Cerebellar nuclear complex (tissue), 1 donor: ENCODE measurements around the gene RNF150.

Experiments
- DNase-seq, 2 experiments: peaks; one replicate each; lab custom pipeline; 2025; lab: John Stamatoyannopoulos, UW

The RNF150 gene

DNA sequence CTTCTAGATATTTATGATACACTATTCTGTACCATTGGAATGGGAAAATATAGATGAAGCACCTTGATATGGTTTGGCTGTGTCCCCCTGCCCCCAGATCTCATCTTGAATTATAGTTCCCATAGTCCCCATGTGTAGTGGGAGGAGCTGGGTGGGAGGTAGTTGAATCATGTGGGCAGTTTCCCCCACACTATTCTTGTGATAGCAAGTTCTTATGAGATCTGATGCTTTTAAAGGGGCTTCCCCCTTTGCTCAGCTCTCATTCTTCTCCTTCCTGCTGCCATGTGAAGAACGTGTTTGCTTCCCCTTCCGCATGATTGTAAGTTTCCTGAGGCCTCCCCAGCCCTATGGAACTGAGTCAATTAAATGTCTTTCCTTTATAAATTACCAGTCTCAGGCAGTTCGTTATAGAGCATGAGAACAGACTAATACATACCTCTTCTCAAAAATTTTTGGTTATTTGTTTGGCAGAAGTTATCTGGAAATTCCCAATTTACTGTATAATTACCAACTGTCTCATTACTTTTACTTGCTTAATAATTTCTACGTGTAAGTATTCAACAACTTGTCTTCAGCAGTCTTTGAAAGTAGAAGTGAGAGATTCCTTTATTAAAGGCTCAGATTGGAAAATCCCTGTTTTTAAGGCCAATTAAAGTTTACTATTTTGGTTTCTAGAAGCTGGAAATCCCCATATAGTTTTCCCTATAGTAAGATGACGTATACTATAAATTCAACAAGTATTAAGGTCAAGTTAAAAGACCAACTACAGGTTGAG lies 152.7 kb downstream of the RNF150 start:
- DNase-seq = no peak

DNA sequence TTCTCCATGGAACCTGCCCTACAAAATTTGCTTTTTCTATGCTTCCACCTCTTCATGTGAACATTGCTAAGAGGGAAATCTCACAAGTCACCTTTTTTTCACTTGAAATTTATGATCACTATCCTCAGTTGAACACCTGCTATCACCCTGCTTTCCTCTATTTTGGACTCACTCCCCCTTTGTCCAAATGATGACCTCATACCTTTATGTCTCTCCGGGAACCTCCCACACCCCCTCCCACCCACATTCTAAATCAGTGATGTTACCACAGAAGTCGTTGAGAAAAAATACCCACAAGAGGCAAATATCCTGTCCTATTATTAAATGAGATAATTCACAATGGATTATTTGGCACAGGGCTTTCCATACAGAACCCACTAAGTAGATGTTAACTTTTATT lies 156.5 kb downstream of the RNF150 start:
- no peak for DNase-seq

DNA sequence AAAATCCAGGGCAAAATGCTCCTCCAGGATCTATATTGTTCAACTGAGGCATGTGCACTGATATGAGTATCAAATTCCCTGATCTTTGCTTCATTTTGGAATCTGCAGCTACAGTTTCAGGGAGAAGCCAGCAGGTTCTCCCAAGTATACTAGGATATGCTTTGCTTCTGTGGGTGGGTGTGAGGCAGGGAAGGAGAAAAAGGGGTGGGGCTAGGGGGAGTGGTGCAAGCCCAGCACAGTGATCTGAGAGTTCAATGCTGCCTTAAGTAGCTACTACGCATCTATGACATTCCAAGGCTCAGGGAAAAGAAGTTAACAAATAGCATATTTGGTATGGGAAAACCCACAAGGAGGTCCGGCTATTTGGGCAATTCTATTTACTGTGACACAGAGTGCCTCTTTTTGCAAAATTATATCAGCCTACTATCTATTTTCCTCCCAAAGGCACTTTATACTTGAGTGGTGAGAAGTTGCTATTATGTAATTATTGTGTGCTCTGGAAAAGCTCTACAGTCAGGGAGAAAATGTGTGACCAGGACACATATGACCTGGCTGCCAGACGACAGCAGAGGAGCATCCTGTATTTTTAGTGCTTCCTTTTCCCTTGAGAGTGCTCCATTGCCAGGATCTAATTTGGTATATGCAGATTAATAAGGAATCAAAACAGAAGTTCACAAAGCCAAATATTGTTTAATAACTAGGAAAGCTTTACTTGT lies 162.0 kb downstream of the RNF150 start:
- peak in 1 of 2 experiments; percentile 11 for DNase-seq

DNA sequence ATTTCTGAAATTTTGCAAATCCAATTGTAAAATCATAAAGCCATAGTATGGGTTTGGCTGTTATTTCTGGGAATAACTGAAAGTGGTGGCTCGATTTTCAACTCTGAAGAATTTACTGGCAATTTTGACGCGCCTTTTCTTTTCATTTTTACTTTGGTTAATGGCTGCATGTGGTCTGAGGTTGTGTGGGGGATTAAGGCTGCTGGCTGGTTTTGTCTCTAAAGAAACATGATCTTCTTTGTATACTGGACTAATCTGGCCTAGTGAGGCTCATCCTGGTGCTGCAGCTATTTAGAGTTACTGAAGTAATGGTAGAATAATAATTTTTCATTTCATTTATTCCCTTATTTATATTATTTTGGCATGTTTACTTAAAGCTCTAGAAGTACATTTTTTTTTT lies 164.0 kb downstream of the RNF150 start:
- DNase-seq = no peak

DNA sequence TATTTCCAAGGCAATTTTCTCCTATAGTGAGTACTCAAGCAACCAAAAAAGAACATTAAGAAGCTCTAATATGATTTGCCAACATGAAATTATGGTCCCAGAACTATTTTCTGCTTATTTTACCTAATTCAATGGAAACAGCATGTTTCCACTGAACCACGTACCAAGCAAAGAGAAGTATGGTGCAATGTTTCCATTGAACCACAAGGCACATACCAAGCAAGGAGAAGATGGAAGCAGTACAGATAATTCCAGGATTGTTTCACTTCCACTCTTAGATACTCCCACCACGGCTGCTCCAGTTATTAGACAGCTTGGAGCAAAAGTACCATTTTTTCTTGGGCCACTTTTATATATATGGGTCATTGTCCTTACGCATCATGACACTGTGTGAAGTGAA lies 164.9 kb downstream of the RNF150 start:
- no peak for DNase-seq

DNA sequence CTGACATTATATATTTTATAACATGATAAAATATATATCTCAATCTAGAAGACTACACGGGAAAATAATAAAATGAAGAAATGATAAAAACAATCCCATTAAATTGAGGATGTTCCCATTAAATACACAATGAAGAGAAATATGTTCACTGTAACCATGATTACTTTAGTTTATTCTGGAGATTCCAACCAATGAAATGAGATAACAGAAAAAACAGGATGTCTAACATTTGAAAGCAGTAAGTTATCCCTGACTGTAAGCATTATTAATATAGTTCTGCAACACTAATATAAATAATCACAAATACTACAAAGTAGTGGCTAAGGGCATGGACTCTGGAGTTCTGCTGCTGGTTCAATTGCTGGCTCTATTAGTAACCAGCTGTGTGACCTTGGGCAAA lies 169.4 kb downstream of the RNF150 start:
- no peak for DNase-seq

DNA sequence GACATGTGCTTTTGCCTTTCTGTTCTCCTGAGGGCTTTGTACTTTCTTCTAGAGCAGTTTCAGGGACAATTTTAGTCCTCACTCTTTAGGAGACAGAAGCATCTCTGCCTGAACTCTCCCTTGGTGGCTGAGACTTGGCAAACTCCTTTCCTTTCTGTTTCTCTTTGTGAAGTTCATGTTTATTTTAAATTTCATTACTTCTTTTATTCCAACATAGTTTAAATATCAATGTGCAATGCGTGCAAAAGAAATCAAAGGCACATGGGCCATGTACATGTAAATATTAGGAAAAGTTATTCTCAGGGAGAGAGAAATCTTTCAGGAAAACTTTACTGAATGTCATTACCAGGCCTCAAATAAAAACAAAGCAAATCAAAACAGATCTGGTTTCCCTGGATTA lies 177.6 kb downstream of the RNF150 start:
- DNase-seq = no peak

DNA sequence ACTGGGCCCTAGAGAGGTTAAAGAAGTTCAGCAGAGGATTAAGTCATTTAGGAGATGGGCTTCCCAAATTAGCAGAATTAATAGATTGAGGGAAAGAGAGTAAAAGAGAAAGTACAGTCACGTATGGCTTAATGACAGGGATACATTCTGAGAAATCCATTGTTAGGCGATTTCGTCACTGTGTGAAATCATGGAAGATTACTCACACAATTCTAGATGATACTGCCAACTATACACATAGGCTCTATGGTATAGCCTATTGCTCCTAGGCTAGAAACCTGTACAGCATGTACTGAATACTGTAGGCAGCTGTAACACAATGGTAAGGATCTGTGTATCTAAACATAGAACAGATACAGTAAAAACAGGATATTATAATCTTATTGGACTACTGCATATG lies 180.6 kb downstream of the RNF150 start:
- no peak for DNase-seq

DNA sequence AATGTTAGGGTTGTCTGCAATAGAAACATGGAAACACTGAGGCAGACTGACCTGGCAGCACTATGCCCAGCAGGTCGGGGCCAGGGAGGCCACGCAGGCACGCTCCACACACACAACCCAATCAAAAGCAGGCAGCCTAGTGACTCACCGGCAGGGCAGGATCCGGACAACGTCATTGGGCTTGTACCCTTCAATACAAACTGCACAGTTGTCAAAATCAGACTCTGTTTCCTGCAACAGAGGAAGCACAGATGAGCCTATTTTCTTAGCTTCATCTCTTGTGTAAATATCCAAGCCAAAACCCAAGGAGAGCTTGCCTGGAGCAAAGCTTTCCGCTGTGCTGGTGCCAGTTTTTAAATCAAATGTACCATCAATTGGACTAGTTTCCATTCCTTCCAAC lies 185.8 kb downstream of the RNF150 start:
- peak in 1 of 2 experiments; percentile 43 for DNase-seq

DNA sequence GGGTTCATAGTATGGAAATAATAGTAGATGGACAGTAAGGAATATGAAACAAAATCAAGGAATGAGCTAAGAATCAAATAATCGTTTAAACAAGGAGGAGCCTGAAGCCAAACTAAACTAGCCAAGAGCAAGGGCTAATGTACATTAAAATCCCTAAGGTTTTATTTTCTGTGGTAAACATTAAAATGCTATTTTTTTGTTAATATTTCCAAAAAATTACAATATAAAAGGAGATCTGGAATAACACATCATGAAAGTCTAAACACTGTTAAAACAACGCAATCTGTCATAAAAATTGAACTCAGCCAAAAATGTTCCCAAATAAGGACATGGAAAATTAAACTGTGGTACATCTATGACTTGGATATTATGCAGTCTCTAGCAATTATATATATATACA lies 188.2 kb downstream of the RNF150 start:
- no peak for DNase-seq

DNA sequence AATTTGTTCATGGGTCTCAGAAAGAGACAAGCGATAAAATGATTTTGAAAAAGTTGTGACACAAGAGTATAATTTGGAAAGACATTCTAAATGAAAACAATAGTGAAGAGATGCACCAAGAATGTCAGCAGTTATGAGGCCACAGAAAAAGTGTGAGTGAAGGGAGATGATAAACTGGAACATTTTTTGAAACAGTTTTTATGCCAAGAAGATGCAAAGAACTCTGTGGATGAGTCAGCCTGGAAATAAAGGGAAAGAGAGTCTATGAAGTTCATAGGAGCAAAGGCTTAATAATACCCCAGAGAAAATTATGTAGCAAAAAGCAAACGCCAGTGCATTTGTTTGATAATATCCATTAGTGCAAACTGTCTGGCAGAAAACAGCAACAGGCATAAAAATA lies 188.7 kb downstream of the RNF150 start:
- DNase-seq = no peak

DNA sequence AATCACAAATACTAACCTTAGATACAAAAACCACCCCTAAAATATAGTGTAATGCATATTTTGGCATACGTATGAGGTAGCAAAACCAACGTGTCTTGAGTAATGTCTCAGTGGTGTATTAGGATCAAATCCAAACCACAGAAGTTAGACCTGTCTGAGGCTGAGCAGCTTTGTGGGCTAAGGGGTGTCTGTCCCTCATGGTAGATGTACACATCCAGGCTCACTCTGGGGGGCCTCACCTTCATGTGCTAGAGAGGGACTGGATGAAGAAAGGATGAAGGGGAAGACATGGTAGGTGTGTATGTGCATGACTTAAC lies 189.1 kb downstream of the RNF150 start:
- DNase-seq = no peak

DNA sequence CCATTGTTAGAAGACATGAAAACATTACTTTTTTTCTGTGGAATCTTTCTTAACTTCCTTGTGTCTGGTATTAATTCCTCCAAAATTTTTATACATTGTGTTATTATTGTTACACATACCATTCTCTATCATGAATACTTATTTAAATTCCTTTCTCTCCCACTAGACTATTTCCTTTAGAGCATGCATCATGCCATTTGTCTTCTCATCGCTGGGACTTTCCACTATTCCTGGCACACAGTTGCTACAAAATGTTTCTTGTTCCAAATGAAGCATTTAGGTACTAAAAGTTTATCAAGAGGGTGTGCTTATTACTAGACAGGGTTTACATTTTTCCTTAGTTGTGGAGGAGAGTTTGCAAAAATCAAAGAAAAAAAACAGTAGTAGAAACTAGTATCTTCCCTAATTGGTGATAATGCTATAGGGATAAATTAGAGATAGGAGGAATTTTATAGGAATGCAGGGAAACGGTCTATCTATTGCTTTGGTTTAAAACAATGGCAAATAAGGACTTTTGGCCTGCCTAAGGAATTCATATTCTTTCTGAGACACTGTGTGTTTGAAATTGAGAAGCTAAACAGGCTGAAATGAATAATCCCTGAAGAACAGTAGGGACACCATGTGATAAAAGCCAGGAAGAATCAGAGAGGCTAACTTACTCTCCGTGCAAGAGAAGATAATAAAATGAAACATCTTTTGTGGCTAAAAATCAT lies 189.6 kb downstream of the RNF150 start:
- no peak for DNase-seq

DNA sequence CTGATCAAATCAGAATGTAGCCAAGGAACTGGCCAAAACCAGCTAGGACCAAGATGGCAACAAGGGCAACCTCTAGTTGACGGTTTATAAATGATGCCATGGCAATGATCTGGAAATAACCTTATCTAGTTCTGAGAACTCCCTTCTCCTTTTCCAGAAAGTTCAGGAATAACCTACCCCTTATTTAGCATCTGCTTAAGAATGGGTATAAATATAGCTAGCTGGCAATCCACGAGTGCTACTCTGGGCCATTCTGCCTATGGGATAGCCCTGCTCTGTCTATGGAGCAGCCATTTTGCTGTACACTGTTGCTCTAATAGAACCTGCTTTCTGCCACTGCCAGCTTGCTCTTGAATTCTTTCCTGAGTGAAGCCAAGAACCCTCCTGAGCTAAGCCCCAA lies 192.7 kb downstream of the RNF150 start:
- DNase-seq = no peak

DNA sequence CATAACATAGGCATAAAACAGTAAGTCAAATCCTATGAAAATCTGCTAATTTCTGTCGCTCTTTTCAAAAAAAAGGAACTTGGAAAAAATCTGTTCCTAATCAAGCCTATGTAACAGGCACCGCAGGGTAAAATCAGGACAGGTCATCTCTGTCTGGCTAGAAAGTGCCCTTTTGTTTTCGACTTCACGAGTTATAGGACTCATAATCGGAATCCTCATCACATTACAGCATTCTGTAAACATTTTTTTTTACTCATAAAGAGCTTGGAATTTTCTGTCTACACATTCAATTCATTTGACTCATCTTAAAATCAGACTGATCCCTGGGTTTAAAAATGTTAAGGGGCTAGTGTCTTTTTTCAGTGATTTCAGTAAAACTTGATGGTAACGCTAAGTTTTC lies 195.4 kb downstream of the RNF150 start:
- DNase-seq = no peak

DNA sequence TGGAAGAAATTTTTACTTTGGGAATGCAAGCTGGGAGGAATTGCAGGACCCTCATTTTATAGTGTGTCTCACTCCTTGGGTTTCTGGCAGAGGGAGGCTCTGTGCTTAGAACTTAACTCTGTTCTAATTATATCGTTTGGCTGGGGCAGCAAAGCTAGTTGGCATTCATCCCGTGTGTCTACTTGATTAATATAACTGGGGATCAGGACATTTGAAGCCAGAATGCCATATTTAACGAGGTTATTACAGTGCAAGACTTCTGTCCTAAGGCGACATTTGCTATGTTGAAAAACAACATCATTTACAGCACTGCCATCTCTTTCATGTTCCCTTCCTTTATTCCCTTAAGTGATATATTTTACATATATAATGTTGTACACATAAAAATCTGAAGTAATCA lies 198.0 kb downstream of the RNF150 start:
- DNase-seq = peak; percentile 10 to 15

DNA sequence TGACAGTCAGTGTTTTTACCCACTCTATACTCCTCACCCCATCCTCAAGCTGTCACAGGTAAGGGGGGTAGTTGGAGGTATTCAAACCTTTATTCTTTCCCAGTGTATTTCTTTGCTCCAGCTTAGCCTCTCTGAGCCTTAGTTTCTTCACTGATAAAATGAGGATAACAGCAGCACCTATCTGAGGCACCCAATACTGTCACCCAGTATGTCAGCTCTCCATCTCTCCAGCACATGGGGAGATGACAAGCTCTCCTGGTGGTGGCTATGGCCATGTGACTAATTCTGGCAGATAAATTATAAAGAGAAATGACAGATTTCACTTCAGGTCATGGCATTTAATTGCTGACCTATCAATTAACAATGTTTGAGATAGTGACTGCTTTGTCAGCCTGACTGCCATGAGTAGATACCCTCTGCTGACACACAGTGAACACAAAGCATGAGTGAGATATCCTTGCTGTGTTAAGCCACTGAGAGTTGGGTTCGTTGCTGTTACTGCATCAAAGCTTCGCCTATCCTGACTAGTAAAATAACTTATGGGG lies 200.7 kb downstream of the RNF150 start:
- DNase-seq = no peak

DNA sequence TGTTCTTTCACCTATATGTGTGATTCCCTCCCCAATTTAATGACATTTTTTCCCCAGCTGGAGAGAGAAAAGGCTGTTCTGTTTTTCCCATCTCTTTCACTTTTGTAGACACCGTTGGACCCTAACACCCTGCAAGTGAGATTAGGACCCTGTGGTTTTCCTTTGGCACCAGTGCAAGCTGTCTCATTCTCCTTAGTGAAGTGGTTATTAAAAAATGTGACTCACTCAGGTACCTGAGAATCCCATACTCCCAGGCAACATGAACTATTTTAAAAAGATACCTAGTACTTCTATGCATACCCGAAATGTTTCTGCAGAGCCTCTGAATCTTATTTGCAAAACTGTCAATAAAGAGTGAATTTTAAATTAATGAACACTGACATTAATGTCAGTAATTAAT lies 201.4 kb downstream of the RNF150 start:
- no peak for DNase-seq

DNA sequence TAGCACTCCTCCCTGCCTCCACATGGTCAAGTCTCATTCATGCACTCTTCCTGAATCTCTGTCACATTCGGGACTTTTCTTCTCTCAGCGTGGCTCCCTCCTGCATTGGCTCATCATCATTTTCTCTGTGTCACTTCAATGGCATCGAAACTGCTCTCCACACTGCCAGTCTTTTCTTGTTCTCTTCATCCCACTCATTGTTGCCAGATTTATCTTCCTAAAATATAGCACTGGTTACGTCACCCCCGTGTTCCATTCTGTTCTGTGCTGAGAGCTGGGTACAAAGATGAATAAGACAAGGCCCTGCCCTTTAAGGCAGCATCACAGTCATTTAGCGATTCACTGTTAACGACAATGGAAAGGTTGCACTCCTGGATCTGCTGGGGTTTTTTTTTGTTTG lies 202.7 kb downstream of the RNF150 start:
- peak; percentile 16 to 70 for DNase-seq

DNA sequence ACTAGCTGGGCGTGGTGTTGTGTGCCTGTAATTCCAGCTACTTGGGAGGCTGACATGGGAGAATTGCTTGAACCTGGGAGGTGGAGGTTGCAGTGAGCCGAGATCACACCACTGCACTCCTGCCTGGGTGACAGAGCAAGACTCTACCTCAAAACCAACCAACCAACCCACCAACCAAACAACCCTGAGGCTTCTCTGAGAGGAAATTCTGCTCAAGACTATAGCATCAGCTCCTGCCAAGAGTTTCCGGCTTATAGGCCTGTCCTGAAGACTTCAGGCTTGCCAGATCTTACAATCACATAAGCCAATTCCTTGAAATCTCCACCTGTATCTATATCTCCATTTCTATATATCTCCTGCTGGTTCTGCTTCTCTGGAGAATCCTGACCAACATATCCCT lies 203.3 kb downstream of the RNF150 start:
- DNase-seq = no peak

DNA sequence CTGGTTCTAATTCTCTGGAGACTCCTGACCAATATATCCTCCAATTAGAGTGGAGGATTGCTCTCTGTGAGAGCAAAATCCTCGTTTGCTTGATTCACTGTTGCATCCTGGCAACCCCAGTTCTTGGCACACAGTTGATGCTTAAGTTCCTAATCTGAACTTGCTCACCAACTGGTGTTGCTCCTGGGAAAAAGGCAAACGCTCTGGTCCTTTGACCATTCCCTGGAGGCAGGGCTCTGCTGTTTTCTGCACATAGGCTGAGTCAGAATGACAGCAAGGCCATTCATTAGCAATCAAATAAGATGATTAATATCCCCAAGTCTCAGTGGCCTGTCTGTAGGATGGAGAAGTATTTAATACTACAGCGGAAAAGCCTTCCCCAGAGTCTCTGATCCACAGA lies 204.4 kb downstream of the RNF150 start:
- no peak for DNase-seq

DNA sequence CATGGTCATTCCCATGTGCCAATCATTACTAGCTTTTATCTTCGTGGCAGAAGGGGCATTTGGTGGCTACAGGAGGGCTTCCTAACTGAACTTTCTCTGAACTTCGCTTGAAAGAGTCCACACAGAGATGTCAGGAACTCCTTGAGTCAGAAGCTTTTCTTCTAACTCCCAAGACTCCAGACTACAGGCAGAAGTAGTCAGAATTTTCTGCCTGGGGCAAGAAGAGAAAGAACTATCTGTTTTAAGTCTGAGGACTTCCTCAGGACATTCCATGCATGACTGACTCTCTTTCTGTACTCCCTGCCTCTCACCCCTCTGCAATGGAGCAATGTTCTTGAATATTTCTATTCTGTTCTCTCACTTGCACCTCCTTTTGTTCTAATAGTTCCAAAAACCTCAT lies 206.6 kb downstream of the RNF150 start:
- no peak for DNase-seq

DNA sequence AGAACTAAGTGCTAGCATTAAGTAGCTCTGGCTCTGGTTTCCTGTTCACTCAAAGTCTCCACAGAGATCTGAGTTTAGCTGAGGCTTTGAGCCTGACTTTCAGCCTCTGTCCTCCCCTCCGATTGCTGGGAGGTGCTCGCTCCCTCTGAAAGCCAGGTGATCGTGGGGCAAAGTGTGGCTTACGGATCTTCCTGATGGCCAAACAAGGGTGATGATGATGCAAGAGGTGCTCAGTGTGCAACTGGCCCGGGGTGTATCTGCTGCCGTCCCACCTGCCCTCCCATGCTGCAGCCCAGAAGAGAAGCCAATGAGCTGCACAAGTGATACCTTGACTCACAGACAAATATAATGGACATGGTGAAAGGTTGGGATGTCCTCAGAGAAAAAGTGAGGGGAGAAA lies 207.9 kb downstream of the RNF150 start:
- no peak for DNase-seq
